GM12878 (cell line): ENCODE results near the gene SCAMP1. TPM values are rescaled to one million over a fixed set of nuclear protein-coding genes. Genes with fewer than 3 reads are reported as not detected.

ENCODE experiments used
- ATAC-seq: fragments of 200-7000 bp; cut with Tn5 transposase; 3 replicates; pipeline ENCODE4 v1.9.1; 2020; ENCODE audit warnings: mild to moderate bottlenecking, moderate library complexity
- BruUV-seq: library from RNA; stranded (reverse); fragments of 400-500 nt; replicated peaks from 2 replicates; lab custom pipeline; 2021; lab: Mats Ljungman, UMichigan
- CTCF ChIA-PET: fragments of 300-600 bp; sonication (Branson Sonifier 250); formaldehyde crosslinking; extraction: SDS; loops from one replicate; lab custom pipeline; 2021; ENCODE audit warnings: inconsistent platforms; lab: Yijun Ruan, JAX
- POLR2A ChIA-PET: fragments of 350-600 bp; formaldehyde crosslinking; extraction: SDS; loops from one replicate; lab custom pipeline; 2021; ENCODE audit warnings: inconsistent platforms; lab: Charles Lee
- RAD21 ChIA-PET: fragments of 300-600 bp; sonication (Branson Sonifier 250); formaldehyde crosslinking; loops from one replicate; lab custom pipeline; 2023; ENCODE audit warnings: antibody characterized with exemption; ENCODE audit not compliant: unreplicated experiment; lab: Charles Lee
- SMC1A ChIA-PET: fragments of 300-600 bp; sonication (Branson Sonifier 250); formaldehyde crosslinking; loops from one replicate; lab custom pipeline; 2023; ENCODE audit not compliant: unreplicated experiment, uncharacterized antibody; lab: Charles Lee
- DNase-seq: peaks from one replicate; pipeline ENCODE4 v3.0.0-alpha.2; 2011; ENCODE audit warnings: low read depth, low spot score
- FAIRE-seq: peaks from 3 replicates; lab custom pipeline; 2011; peaks lifted over from hg19 to GRCh38; lab: Jason Lieb, UNC
- H2AFZ ChIP-seq: 2 replicates; pipeline ENCODE4 v1.6.0; 2011; ENCODE audit warnings: low read depth, low read length, control low read depth; ENCODE audit not compliant: control insufficient read depth
- H3K27ac ChIP-seq: 2 replicates; pipeline ENCODE4 v1.5.1; 2011; ENCODE audit warnings: control low read depth; ENCODE audit not compliant: control insufficient read depth, insufficient read depth
- H3K27me3 ChIP-seq, 2 experiments: replicated peaks in 1 of 2; 2 replicates each; pipeline versions ENCODE4 v1.6.0 to v1.6.1; 2011; ENCODE audit warnings: low read length in 1 of 2; ENCODE audit not compliant: control insufficient read depth in 2 of 2, insufficient read depth in 2 of 2
- H3K36me3 ChIP-seq, 2 experiments: 2 replicates each; pipeline ENCODE4 v1.5.1; 2011; ENCODE audit warnings: low read length in 1 of 2; ENCODE audit not compliant: control insufficient read depth in 2 of 2, insufficient read depth in 2 of 2
- H3K4me1 ChIP-seq: 2 replicates; pipeline ENCODE4 v1.6.1; 2011; ENCODE audit warnings: mild to moderate bottlenecking, low read length, moderate library complexity, mixed read lengths; ENCODE audit not compliant: control insufficient read depth, insufficient read depth
- H3K4me2 ChIP-seq: 2 replicates; pipeline ENCODE4 v1.6.0; 2011; ENCODE audit warnings: control low read depth; ENCODE audit not compliant: control insufficient read depth, insufficient read depth
- H3K4me3 ChIP-seq: fragments of 200-600 bp; sonication (generic); 2 replicates; pipeline ENCODE4 v1.5.1; 2016
- H3K79me2 ChIP-seq: 2 replicates; pipeline ENCODE4 v1.6.0; 2011; ENCODE audit warnings: low read length; ENCODE audit not compliant: control insufficient read depth, insufficient read depth
- H3K9ac ChIP-seq: 2 replicates; pipeline ENCODE4 v1.8.0; 2011; ENCODE audit warnings: low read length, control low read depth, mixed read lengths; ENCODE audit not compliant: control insufficient read depth, insufficient read depth
- H3K9me3 ChIP-seq: replicated peaks from 3 replicates; pipeline ENCODE4 v1.5.1; 2011; ENCODE audit warnings: mild to moderate bottlenecking, low read length; ENCODE audit not compliant: control insufficient read depth, insufficient read depth
- H4K20me1 ChIP-seq: 2 replicates; pipeline ENCODE4 v1.6.0; 2011; ENCODE audit not compliant: control insufficient read depth, insufficient read depth
- ATF7 ChIP-seq: fragments of 450-650 bp; IDR thresholded peaks from 2 replicates; pipeline ENCODE4 v1.6.1; 2016; ENCODE audit warnings: low read depth, mild to moderate bottlenecking
- CBX3 ChIP-seq: fragments of 200-600 bp; sonication (generic); IDR thresholded peaks from 2 replicates; pipeline ENCODE4 v1.6.1; 2016; ENCODE audit warnings: low read depth, borderline replicate concordance
- DPF2 ChIP-seq: fragments of 450-650 bp; IDR thresholded peaks from 2 replicates; pipeline ENCODE4 v1.6.1; 2017; ENCODE audit warnings: mild to moderate bottlenecking
- PAX8 ChIP-seq: fragments of 450-650 bp; IDR thresholded peaks from 2 replicates; pipeline ENCODE4 v1.6.1; 2017; ENCODE audit warnings: mild to moderate bottlenecking, moderate library complexity
- POLR2AphosphoS5 ChIP-seq: IDR thresholded peaks from 2 replicates; pipeline ENCODE4 v1.6.1; 2011; ENCODE audit warnings: mild to moderate bottlenecking, low read length, inconsistent platforms
- ZNF207 ChIP-seq: fragments of 450-650 bp; IDR thresholded peaks from 2 replicates; pipeline ENCODE4 v1.6.1; 2014; ENCODE audit warnings: antibody characterized with exemption, mild to moderate bottlenecking, borderline replicate concordance
- ZNF274 ChIP-seq: IDR thresholded peaks from one replicate; pipeline ENCODE4 v1.8.0; 2011; ENCODE audit not compliant: insufficient read length, insufficient read depth
- WGBS: methylation state at CpG from one replicate; pipeline ENCODE4 v1.1.6; 2016; ENCODE audit warnings: low lambda C conversion rate; ENCODE audit not compliant: insufficient replicate concordance, insufficient coverage; ENCODE audit errors: missing lambda C conversion rate; 5-methylcytosine and 5-hydroxymethylcytosine counted together
- in situ Hi-C: fragments of 300-500 bp; cut with MboI; formaldehyde crosslinking; loops from 9 replicates; pipeline ENCODE4 v1.14.3; 2018; ENCODE audit warnings: mixed read lengths
- intact Hi-C: fragments of 100-400 bp; cut with micrococcal nuclease; formaldehyde crosslinking; loops from one replicate; pipeline ENCODE4 v1.14.2; 2022; ENCODE audit not compliant: unreplicated experiment
- polyA plus RNA-seq, 11 experiments: library from polyadenylated mRNA; depleted of rRNA in 4 of 11; unstranded in 6 of 11; stranded (reverse) in 5 of 11; fragments of >200 nt; fragmentation: Nextera tagmentation in 4 of 11; fragmentation: Illumina TruSeq in 1 of 11; extraction: Ambion mirVana in 4 of 11; extraction: Trizol in 1 of 11; gene quantifications; 1 replicate in 1 of 11; 2 replicates in 10 of 11; pipeline versions ENCODE4 v1.2.1 to v1.2.3, GENCODE V29; 2011 to 2016; ENCODE audit warnings: inconsistent platforms in 2 of 11, missing spikeins in 2 of 11, low read depth in 1 of 11
- total RNA-seq, 4 experiments: library from RNA; depleted of rRNA in 3 of 4; stranded (reverse); fragments of >200 nt in 3 of 4; fragmentation: Illumina TruSeq in 1 of 4; extraction: Trizol in 1 of 4; gene quantifications; 2 replicates each; pipeline versions ENCODE4 v1.2.1 to v1.2.3, GENCODE V29; 2013 to 2021
- TF ChIP-seq, protein P1 (sequence below): IDR thresholded peaks from 2 replicates; pipeline ENCODE4 v1.6.1; 2012; ENCODE audit warnings: low read depth, low read length, improper control_type of control experiment
- TF ChIP-seq, protein P2 (sequence below): fragments of 450-650 bp; IDR thresholded peaks from 2 replicates; pipeline ENCODE4 v1.6.1; 2016; ENCODE audit warnings: mild to moderate bottlenecking, moderate library complexity, borderline replicate concordance

SCAMP1 gene
- total and polyA plus RNA-seq, 10 of the 15 experiments (the other 5 are each of a cell fraction or from before 2014, with no cell fraction given): 6.4 to 27.9 (median 20.0) TPM

DNA sequence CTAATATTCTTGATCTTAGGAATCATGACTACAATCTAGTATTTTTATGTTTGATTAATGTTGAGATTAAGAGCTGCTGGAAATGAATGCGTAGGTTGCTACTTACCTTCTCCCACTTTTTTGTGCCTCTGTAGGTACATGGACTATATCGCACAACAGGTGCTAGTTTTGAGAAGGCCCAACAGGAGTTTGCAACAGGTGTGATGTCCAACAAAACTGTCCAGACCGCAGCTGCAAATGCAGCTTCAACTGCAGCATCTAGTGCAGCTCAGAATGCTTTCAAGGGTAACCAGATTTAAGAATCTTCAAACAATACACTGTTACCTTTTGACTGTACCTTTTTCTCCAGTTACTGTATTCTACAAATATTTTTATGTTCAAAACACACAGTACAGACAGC lies 115.0 kb downstream of the SCAMP1 start (continued):
- TF ChIP-seq, protein P1, sequence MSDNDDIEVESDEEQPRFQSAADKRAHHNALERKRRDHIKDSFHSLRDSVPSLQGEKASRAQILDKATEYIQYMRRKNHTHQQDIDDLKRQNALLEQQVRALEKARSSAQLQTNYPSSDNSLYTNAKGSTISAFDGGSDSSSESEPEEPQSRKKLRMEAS: no peak

DNA sequence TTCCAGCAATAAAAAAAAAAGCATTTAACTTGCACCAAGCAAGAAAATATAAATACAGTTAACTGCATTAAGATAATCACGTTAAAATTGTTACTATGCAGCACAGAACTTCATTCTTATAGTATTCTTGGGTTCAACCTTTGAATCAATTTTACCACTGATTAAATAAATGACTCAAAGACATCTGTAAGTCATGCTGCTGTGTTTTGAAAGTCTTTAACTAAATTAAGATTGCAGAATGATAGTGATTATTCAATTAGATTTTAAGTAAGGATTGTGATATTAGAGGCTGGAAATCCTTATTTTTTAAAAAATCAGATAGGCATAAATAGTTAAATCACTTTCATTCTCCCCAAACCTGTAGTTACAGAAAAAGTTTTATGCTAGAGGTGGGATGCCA lies 116.4 kb downstream of the SCAMP1 start:
- no TSS peak for BruUV-seq
- SMC1A ChIA-PET: no interaction called here
- in situ Hi-C loops (no loop called here), intact Hi-C loops (loop anchor here (10.0 kb wide), 1 partner anchor 658 kb away; no protein-coding TSS in a partner anchor)
- H3K27me3 ChIP-seq: no peaks in the 10 kb centered on the region
- H3K4me3 ChIP-seq: no peak overlapping the region
- DNase-seq: no peak
- H4K20me1 ChIP-seq: no peaks in the 10 kb centered on the region
- H3K36me3 ChIP-seq: no peaks in the 10 kb centered on the region; a peak in 1 of 4 replicates
- H3K9me3 ChIP-seq: no peaks in the 10 kb centered on the region
- H3K4me1 ChIP-seq: no peaks in the 10 kb centered on the region
- no peak overlapping the region for H3K27ac ChIP-seq
- TF ChIP-seq, protein P2, sequence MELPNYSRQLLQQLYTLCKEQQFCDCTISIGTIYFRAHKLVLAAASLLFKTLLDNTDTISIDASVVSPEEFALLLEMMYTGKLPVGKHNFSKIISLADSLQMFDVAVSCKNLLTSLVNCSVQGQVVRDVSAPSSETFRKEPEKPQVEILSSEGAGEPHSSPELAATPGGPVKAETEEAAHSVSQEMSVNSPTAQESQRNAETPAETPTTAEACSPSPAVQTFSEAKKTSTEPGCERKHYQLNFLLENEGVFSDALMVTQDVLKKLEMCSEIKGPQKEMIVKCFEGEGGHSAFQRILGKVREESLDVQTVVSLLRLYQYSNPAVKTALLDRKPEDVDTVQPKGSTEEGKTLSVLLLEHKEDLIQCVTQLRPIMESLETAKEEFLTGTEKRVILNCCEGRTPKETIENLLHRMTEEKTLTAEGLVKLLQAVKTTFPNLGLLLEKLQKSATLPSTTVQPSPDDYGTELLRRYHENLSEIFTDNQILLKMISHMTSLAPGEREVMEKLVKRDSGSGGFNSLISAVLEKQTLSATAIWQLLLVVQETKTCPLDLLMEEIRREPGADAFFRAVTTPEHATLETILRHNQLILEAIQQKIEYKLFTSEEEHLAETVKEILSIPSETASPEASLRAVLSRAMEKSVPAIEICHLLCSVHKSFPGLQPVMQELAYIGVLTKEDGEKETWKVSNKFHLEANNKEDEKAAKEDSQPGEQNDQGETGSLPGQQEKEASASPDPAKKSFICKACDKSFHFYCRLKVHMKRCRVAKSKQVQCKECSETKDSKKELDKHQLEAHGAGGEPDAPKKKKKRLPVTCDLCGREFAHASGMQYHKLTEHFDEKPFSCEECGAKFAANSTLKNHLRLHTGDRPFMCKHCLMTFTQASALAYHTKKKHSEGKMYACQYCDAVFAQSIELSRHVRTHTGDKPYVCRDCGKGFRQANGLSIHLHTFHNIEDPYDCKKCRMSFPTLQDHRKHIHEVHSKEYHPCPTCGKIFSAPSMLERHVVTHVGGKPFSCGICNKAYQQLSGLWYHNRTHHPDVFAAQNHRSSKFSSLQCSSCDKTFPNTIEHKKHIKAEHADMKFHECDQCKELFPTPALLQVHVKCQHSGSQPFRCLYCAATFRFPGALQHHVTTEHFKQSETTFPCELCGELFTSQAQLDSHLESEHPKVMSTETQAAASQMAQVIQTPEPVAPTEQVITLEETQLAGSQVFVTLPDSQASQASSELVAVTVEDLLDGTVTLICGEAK: no peak
- no peak for TF ChIP-seq PAX8
- no peak for TF ChIP-seq POLR2AphosphoS5
- TF ChIP-seq ZNF207: no peak
- no peak for TF ChIP-seq ZNF274
- no peak for TF ChIP-seq CBX3
- no peak for TF ChIP-seq DPF2
- no peak for TF ChIP-seq ATF7
- H2AFZ ChIP-seq: no peak overlapping the region
- no peak overlapping the region for H3K9ac ChIP-seq
- ATAC-seq: no peak
- 100% methylated on average over 1 of the region's 1 CpG for WGBS
- H3K79me2 ChIP-seq: no peaks in the 10 kb centered on the region
- POLR2A ChIA-PET: no interaction called here
- FAIRE-seq: no peak
- no peak overlapping the region for H3K4me2 ChIP-seq
- RAD21 ChIA-PET: no interaction called here
- CTCF ChIA-PET: interaction anchor here (1.8 kb wide), 1 partner anchor 9 kb away, joined by 5 read pairs; no protein-coding TSS in a partner anchor
